ENCODE measurements around the gene SLC8A1.

The SLC8A1 gene

GRCh38 chr2:40433736-40434135, 18.2 kb downstream of the SLC8A1 start:
- Histone ChIP-seq H3K4me1 (peaks cover 0 to 61% (median 43%) of the 10 kb centered on the region in 4 donors), H3K27me3 (no peaks in the 10 kb centered on the region), H3K4me3 (no peak overlapping the region), H3K27ac (peak overlapping the region; percentile 61 to 71), H3K36me3 (no peaks in the 10 kb centered on the region), H3K9me3 (no peaks in the 10 kb centered on the region)
- intact Hi-C loops (cut with DNase I; ENCODE audit: low total_unique reads): no loop called here
- no peak for TF ChIP-seq CTCF (IDR thresholded peaks at IDR 0.05)
- no peak for DNase-seq

- Histone ChIP-seq H3K36me3 (no peaks in the 10 kb centered on the region), H3K4me3 (no peak overlapping the region), H3K4me1 (peaks cover 0 to 67% (median 43%) of the 10 kb centered on the region in 4 donors), H3K27ac (peak overlapping the region; percentile 61 to 71), H3K27me3 (no peaks in the 10 kb centered on the region), H3K9me3 (no peaks in the 10 kb centered on the region)
- no peak for DNase-seq
- intact Hi-C loops (cut with DNase I; ENCODE audit: low total_unique reads): no loop called here
- TF ChIP-seq CTCF (IDR thresholded peaks at IDR 0.05): no peak
Observed at GRCh38 chr2:40432921-40433483, 18.9 kb downstream of the SLC8A1 start.

GRCh38 chr2:40431600-40431955, 20.3 kb downstream of the SLC8A1 start:
- Histone ChIP-seq H3K4me3 (no peak overlapping the region), H3K4me1 (peaks cover 0 to 72% (median 43%) of the 10 kb centered on the region in 4 donors), H3K27ac (peak overlapping the region; percentile 51 to 71), H3K36me3 (no peaks in the 10 kb centered on the region), H3K27me3 (no peaks in the 10 kb centered on the region), H3K9me3 (no peaks in the 10 kb centered on the region)
- peak; percentile 36 to 70 for DNase-seq
- intact Hi-C loops (cut with DNase I; ENCODE audit: low total_unique reads): no loop called here
- no peak for TF ChIP-seq CTCF (IDR thresholded peaks at IDR 0.05)

GRCh38 chr2:40430776-40431599, 20.9 kb downstream of the SLC8A1 start:
- Histone ChIP-seq H3K36me3 (no peaks in the 10 kb centered on the region), H3K4me3 (no peak overlapping the region), H3K27ac (peak overlapping the region; percentile 51 to 71), H3K9me3 (no peaks in the 10 kb centered on the region), H3K27me3 (no peaks in the 10 kb centered on the region), H3K4me1 (peaks cover 0 to 68% (median 41%) of the 10 kb centered on the region in 4 donors)
- intact Hi-C loops (cut with DNase I; ENCODE audit: low total_unique reads): no loop called here
- TF ChIP-seq CTCF (IDR thresholded peaks at IDR 0.05): no peak
- DNase-seq: no peak

DNA sequence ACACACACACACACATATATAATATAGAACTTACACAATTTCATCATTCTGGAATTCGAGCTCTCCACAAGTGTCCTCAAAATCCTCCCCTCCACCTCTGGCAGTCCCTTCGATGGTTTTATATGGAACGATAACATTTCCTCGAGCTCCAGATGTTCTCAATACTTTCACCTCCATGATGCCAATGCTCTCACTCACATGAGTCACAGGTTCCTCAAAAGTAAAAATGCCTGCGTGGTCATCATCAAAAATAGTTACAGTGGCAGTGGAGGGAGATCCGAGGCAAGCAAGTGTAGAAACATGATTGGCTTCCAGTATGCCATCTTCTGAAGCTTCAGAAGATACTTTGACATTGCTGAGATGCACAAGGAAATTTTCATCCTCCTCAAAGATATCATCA, 23.5 kb downstream of the SLC8A1 start:
- no peak for TF ChIP-seq CTCF (IDR thresholded peaks at IDR 0.05)
- Histone ChIP-seq H3K36me3 (no peaks in the 10 kb centered on the region), H3K27ac (no peak overlapping the region), H3K27me3 (no peaks in the 10 kb centered on the region), H3K4me1 (peaks cover 0 to 42% (median 22%) of the 10 kb centered on the region in 4 donors), H3K4me3 (no peak overlapping the region), H3K9me3 (no peaks in the 10 kb centered on the region)
- intact Hi-C loops (cut with DNase I; ENCODE audit: low total_unique reads): no loop called here
- no peak for DNase-seq
